IPS-20b (cell line): ENCODE data around the gene HRH2.

Experiments
- H3K27ac ChIP-seq: one replicate; pipeline ENCODE4 v1.5.1; 2013; ENCODE audit warnings: low read length
- H3K27me3 ChIP-seq: 2 replicates; pipeline ENCODE4 v1.6.1; 2013; ENCODE audit warnings: mild to moderate bottlenecking, low read length, inconsistent platforms; ENCODE audit not compliant: insufficient read depth
- H3K36me3 ChIP-seq: 2 replicates; pipeline ENCODE4 v1.6.1; 2013; ENCODE audit warnings: low read depth, mild to moderate bottlenecking, inconsistent platforms, low read length, moderate library complexity; ENCODE audit not compliant: insufficient read depth
- H3K4me1 ChIP-seq: 2 replicates; pipeline ENCODE4 v1.6.1; 2013; ENCODE audit warnings: mild to moderate bottlenecking, control low read depth, inconsistent platforms, low read length, moderate library complexity; ENCODE audit not compliant: insufficient read depth
- H3K4me3 ChIP-seq: 2 replicates; pipeline ENCODE4 v1.5.1; 2013; ENCODE audit warnings: mild to moderate bottlenecking, low read length, inconsistent platforms
- H3K9ac ChIP-seq: 2 replicates; pipeline ENCODE4 v1.6.1; 2013; ENCODE audit warnings: low read depth, mild to moderate bottlenecking, inconsistent platforms, low read length, moderate library complexity
- H3K9me3 ChIP-seq: 2 replicates; pipeline ENCODE4 v1.6.1; 2013; ENCODE audit warnings: mild to moderate bottlenecking, low read depth, low read length, inconsistent platforms; ENCODE audit not compliant: insufficient read depth

HRH2 gene

DNA sequence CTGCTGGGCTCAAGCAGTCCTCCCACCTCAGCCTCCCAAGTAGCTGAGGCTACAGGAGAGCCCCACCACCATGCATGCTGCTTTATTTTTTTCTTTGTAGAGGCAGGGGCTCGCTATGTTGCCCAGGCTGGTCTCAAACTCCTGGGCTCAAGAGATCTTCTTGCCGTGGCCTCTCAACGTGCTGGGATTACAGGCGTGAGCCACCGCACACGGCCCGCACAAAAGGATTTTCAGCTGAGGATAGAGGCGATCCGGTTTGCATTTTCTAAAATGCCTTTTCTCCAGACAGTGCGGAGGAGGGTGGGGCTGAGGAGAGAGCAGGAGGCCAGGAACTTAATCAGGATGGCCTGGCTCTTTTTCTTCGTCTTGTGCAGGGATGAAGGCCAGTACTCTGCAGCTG is 6.9 kb downstream of the HRH2 start:
- no peak overlapping the region for H3K27ac ChIP-seq
- H3K9me3 ChIP-seq: no peaks in the 10 kb centered on the region
- H3K36me3 ChIP-seq: no peaks in the 10 kb centered on the region
- H3K4me3 ChIP-seq: no peak overlapping the region
- H3K27me3 ChIP-seq: 0 out of 2 replicates have a peak, but pooled peaks cover under 1% of the 10 kb centered on the region
- no peaks in the 10 kb centered on the region for H3K4me1 ChIP-seq
- no peak overlapping the region for H3K9ac ChIP-seq

DNA sequence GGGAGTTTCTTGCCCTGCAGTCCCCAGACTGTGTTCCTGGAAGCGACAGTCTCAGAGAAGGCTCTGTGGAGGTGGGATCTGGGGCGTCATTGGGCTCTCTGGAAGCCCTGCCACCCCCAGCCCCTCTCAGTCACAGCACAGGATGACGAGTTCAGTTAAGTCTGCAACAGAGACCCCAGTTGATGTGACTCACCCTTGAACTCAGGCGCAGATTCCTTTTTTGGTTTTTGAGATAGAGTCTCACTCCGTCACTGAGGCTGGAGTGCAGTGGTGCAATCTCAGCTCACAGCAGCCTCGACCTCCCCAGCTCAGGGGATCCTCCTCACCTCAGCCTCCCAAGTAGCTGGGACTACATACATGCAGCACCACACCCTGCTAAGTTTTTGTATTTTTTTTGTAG is 8.3 kb downstream of the HRH2 start:
- Histone ChIP-seq H3K36me3 (no peaks in the 10 kb centered on the region), H3K4me3 (no peak overlapping the region), H3K27me3 (no peaks in the 10 kb centered on the region)

DNA sequence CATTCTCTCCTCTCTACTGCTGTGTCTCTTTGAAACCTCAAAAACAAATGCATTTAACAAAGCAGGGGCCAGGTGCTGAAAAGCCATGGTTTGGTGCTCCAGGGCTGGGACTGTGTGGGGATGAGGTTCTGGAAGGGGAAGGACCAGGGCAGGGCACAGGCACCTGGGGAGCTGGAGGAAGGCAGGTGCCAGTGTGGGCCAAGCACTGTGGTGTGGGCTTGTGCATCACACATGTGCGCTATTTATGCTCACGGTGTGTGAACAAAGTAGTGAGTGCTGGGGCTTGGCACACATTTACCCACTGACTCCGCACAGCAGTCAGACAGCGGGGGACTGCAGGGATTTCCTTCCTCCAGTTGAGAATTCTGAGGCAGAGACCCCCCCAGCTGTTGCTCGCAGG is 10.1 kb downstream of the HRH2 start:
- H3K27ac ChIP-seq: no peak overlapping the region
- H3K36me3 ChIP-seq: no peaks in the 10 kb centered on the region
- H3K9me3 ChIP-seq: no peaks in the 10 kb centered on the region
- no peaks in the 10 kb centered on the region for H3K4me1 ChIP-seq
- no peak overlapping the region for H3K4me3 ChIP-seq
- no peaks in the 10 kb centered on the region for H3K27me3 ChIP-seq
- H3K9ac ChIP-seq: no peak overlapping the region

More for the DNA sequence above, 8.3 kb downstream of the HRH2 start:
- Histone ChIP-seq H3K9ac (no peak overlapping the region), H3K27ac (no peak overlapping the region), H3K4me1 (no peaks in the 10 kb centered on the region), H3K9me3 (no peaks in the 10 kb centered on the region)

DNA sequence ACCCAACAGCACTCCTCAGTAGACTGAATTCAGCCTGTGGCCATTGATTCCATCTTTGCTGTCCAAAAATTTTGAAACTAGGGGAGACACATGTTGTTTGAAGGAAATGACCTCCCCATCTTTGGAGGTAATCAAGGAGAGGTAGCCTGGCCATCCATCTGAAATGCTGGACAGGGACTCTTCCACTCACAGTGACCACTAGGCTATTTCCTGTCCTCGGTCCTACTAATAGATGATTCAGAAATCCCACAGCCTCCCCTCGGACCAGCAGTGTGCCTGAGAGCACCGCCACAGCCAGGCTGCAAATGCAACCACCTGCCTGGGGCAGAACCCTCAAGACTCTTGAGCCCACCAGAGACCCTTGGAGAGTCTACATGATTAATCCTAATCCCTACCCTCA is 12.5 kb downstream of the HRH2 start:
- H3K27me3 ChIP-seq: no peaks in the 10 kb centered on the region
- no peaks in the 10 kb centered on the region for H3K9me3 ChIP-seq
- H3K27ac ChIP-seq: no peak overlapping the region
- H3K9ac ChIP-seq: no peak overlapping the region
- H3K4me1 ChIP-seq: no peaks in the 10 kb centered on the region
- no peak overlapping the region for H3K4me3 ChIP-seq
- no peaks in the 10 kb centered on the region for H3K36me3 ChIP-seq

DNA sequence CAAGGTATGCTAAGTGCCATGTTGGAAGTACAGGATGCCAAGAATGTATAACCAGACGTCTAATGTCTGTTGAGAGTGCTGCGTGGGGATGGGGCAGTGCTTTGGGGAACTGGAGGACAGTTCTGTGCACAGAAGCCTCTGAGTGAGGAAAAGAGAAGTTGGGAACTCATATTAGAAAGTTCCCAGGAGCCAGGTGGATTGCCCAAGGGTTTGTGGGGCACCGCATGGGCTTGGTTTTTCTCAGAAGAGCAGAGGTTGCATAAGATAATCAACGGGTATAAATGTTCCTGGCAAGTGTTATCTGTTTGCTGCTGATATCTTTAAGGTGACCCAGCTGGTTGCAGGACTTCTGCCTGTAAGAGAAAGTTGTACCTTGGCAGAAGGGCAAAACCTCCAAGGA is 13.1 kb downstream of the HRH2 start:
- no peak overlapping the region for H3K9ac ChIP-seq
- H3K27me3 ChIP-seq: no peaks in the 10 kb centered on the region
- no peak overlapping the region for H3K4me3 ChIP-seq
- no peak overlapping the region for H3K27ac ChIP-seq
- no peaks in the 10 kb centered on the region for H3K36me3 ChIP-seq
- no peaks in the 10 kb centered on the region for H3K9me3 ChIP-seq
- no peaks in the 10 kb centered on the region for H3K4me1 ChIP-seq

DNA sequence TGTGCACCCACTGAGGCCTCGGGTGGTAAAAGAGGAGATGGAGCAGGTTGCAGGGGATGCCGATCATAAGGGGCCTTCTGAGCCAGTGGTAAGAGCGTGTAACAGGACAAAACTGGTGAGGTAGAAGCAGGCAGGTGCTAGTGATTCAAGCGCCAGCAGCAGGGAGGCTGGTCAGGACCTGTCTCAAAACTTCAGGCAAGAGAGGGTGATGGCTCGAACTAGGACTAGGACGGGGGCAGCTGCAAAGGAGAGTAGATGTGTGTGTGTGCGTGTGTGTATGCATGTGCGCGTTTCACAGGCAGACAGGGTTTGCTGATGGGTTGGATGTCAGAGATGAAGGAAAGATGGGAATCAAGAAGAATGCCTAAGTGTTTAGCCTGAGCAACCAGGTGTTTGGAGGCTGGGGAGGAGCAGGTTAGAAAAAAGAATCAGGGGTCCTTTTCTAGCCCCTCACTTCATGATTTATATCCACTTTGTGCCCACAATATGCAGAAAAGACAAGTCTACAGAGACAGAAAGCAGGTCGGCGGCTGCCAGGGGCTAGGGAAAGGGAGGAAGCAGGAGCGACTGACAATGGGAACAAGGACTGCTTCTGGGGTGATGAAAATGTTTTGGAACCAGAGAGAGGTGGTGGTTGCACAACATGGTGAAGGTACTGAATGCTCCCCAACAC is 15.2 kb downstream of the HRH2 start:
- no peaks in the 10 kb centered on the region for H3K9me3 ChIP-seq
- no peaks in the 10 kb centered on the region; the same call in 1 of the 2 replicates for H3K27me3 ChIP-seq
- H3K27ac ChIP-seq: no peak overlapping the region
- H3K9ac ChIP-seq: no peak overlapping the region
- no peaks in the 10 kb centered on the region for H3K36me3 ChIP-seq
- no peaks in the 10 kb centered on the region for H3K4me1 ChIP-seq
- no peak overlapping the region for H3K4me3 ChIP-seq

DNA sequence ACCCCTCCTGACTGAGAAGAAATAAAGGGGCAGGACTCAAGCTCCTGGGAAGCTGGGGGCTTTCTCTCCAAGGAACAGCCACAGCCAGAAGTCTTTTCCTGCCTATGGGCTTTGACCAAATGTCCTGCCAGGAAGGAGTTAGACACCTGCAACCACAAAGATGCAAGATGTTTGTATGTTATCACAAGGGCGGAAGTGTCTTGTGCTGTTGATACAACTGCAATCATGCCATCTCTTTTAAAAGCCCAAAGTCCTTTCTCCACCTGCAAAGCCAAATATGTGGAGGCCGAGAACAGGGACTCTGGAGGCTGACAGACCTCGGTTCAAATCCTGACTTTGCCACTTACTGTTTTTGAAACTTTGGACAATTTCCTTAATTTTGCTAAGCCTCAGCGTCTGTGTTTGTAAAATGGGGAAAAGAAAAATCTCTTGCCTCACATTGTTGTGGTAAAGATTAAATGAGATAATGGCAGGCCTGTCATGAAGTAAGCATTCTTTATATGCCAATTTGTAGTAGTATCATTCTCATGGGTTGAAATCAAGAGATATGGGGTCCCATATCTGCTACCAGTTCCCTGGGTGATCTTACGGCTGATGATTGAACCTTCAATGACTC is 17.0 kb downstream of the HRH2 start:
- no peaks in the 10 kb centered on the region for H3K36me3 ChIP-seq
- no peak overlapping the region for H3K27ac ChIP-seq
- no peak overlapping the region for H3K4me3 ChIP-seq
- no peaks in the 10 kb centered on the region for H3K9me3 ChIP-seq
- no peaks in the 10 kb centered on the region for H3K4me1 ChIP-seq
- no peak overlapping the region for H3K9ac ChIP-seq
- H3K27me3 ChIP-seq: no peaks in the 10 kb centered on the region; the same call in 1 of the 2 replicates

DNA sequence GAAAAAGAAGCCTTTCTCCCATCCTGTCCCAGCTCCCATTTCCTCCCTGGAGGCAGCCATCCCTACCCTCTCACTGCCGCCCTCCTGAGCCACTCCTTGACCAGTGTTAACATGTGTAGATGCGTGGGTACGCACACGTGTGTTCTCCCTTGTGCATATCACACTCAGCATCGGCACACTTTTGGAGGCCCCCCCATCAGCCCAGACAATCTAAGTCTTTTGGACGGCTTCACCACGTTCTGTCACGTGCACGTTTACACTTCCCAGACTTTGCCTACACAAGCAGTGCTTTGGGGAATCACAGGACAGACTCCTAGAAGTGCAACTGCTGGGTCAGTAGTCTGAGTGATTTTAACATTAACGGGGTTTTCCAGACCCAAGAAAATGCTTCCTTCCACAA is 18.0 kb downstream of the HRH2 start:
- H3K27ac ChIP-seq: no peak overlapping the region
- H3K4me3 ChIP-seq: no peak overlapping the region
- no peaks in the 10 kb centered on the region for H3K4me1 ChIP-seq
- H3K9ac ChIP-seq: no peak overlapping the region
- H3K9me3 ChIP-seq: no peaks in the 10 kb centered on the region
- no peaks in the 10 kb centered on the region for H3K36me3 ChIP-seq
- H3K27me3 ChIP-seq: no peaks in the 10 kb centered on the region; the same call in 1 of the 2 replicates

DNA sequence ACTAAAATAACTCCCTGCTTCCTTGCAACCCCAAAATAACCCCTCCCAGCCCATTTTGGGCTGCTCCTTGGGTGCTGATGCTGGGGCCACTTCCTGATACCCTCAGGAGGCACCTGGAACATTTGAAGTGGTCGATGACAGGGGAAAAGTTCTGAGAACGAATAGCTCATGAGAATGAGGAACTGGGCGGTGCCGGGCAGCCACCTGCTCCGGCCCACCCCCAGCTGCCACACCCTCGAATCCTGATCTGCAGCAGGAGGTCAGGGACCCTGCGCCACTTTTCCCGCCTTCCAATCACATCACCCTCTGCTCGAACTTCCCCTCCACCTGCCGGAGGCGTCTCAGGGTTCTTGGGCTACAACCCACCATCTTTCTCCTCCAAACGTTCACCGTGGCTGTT is 19.7 kb downstream of the HRH2 start:
- Histone ChIP-seq H3K27ac (no peak overlapping the region), H3K9ac (no peak overlapping the region), H3K9me3 (no peaks in the 10 kb centered on the region), H3K27me3 (no peaks in the 10 kb centered on the region; the same call in 1 of the 2 replicates), H3K4me1 (no peaks in the 10 kb centered on the region), H3K4me3 (no peak overlapping the region), H3K36me3 (no peaks in the 10 kb centered on the region)

DNA sequence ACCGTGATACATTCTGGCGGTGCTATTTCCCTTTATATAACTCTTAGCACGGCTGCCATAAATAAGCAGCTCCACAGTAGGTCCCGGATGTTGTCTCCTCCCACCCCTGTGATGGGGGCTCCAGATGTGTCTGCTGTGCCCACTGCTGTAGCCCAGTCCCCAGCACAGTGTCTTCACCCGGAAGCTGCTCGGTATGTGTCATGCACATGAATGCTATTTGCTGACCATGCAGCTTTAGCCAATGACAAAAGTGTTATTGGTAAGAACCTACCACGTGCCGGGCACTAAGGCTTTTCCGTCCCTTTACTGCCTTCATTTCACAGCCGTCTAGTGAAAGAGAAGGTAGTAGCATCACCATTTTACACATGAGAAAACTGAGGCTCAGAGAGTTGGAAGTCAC is 20.2 kb downstream of the HRH2 start:
- Histone ChIP-seq H3K9me3 (no peaks in the 10 kb centered on the region), H3K9ac (no peak overlapping the region), H3K27ac (no peak overlapping the region), H3K27me3 (no peaks in the 10 kb centered on the region; the same call in 1 of the 2 replicates), H3K36me3 (no peaks in the 10 kb centered on the region; the same call in 1 of the 2 replicates), H3K4me3 (no peak overlapping the region), H3K4me1 (no peaks in the 10 kb centered on the region)

DNA sequence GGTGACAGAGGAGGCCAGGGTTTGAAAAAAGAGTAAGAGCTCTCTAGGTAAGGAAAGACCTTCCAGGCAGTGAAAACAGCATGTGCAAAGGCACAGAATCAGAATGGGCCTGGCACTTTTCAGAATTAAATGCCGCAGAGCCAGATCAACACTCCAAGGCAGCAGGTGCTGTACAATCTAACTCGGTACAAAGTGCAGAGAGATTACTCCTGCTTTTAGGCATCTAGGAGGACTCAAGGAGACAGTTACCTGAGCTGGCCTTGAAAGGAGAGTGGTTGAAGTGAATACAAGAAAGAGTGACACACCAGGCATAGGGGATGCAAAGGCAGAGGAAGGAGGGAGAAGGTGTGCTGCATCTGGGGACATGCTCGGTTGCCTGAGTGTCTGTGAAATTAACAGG is 21.5 kb downstream of the HRH2 start:
- Histone ChIP-seq H3K27me3 (no peaks in the 10 kb centered on the region; the same call in 1 of the 2 replicates), H3K4me1 (no peaks in the 10 kb centered on the region), H3K4me3 (no peak overlapping the region), H3K27ac (no peak overlapping the region), H3K9ac (no peak overlapping the region), H3K9me3 (no peaks in the 10 kb centered on the region), H3K36me3 (peaks cover 4% of the 10 kb centered on the region; the same call in 1 of the 2 replicates)

DNA sequence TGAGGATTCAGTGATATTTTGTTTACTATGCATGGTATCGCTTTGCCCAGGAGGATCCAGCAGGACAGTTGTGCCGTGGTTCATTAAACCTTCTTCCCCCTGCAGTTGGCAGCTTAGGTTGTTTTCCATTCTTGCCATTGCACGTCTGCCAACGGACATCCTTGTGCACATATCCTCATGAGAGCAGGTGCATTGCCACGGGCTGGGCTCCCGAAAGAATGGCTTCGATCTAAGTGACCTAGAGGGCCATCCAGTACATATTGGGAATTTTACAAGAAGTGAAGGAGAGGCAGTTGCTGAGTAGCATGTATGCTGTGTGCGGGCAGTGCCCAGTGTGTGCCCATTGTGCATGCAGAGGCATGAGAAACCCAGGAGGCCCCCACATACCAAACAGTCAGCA is 22.1 kb downstream of the HRH2 start:
- Histone ChIP-seq H3K9ac (no peak overlapping the region), H3K4me3 (no peak overlapping the region), H3K27ac (no peak overlapping the region), H3K9me3 (no peaks in the 10 kb centered on the region), H3K27me3 (no peaks in the 10 kb centered on the region; the same call in 1 of the 2 replicates), H3K4me1 (no peaks in the 10 kb centered on the region), H3K36me3 (peaks cover 4% of the 10 kb centered on the region; the same call in 1 of the 2 replicates)
